Gastrocnemius medialis (tissue), 4 donors: ENCODE measurements around the gene ZNF619.

ENCODE experiments used
- CTCF ChIP-seq, 5 experiments: fragments of 450-650 bp in 3 of 5; fragments of 200-600 bp in 2 of 5; sonication (generic) in 2 of 5; IDR thresholded peaks in 4 of 5; conservative IDR thresholded peaks in 1 of 5; 1 replicate in 4 of 5; 2 replicates in 1 of 5; pipeline ENCODE4 v1.5.1; 2016 to 2019; ENCODE audit warnings: antibody characterized with exemption in 5 of 5, mild to moderate bottlenecking in 3 of 5, moderate library complexity in 3 of 5
- POLR2A ChIP-seq, 2 donors: fragments of 450-650 bp; IDR thresholded peaks; one replicate each; pipeline ENCODE4 v1.6.1; 2017; ENCODE audit warnings: antibody characterized with exemption in 2 of 2, mild to moderate bottlenecking in 2 of 2, moderate library complexity in 2 of 2

- TF ChIP-seq POLR2A (IDR thresholded peaks at IDR 0.05): no peak
- no peak for TF ChIP-seq CTCF (IDR thresholded peaks at IDR 0.05 in 4 of 5, conservative IDR thresholded peaks at IDR 0.05 in 1 of 5)
These were observed 13.3 kb upstream of the ZNF619 start for GRCh38 chr3:40463579-40463978.
